Adipocyte (in vitro differentiated cells): ENCODE results near the gene MRTO4.
"Not testable (repeated sequence)": the region's sequence is repeated elsewhere in the genome, so short reads cannot be mapped to it uniquely, and the experiment has no call there.

Experiments used
- DNase-seq: peaks from one replicate; pipeline ENCODE4 v3.0.0-alpha.2; 2015; ENCODE audit warnings: low read depth
- H3K27me3 ChIP-seq: replicated peaks from 2 replicates; pipeline ENCODE4 v1.7.0; 2013; ENCODE audit warnings: mild to moderate bottlenecking, low read length, moderate library complexity; ENCODE audit not compliant: control insufficient read depth, insufficient read depth
- H3K36me3 ChIP-seq: 2 replicates; pipeline ENCODE4 v1.7.0; 2013; ENCODE audit warnings: low read length, mild to moderate bottlenecking, moderate library complexity; ENCODE audit not compliant: control insufficient read depth, insufficient read depth, severe bottlenecking
- H3K4me1 ChIP-seq: 2 replicates; pipeline ENCODE4 v1.7.0; 2013; ENCODE audit warnings: mild to moderate bottlenecking, low read length, moderate library complexity; ENCODE audit not compliant: control insufficient read depth, insufficient read depth
- H3K4me3 ChIP-seq: 2 replicates; pipeline ENCODE4 v1.7.0; 2013; ENCODE audit warnings: mild to moderate bottlenecking, low read length, moderate library complexity
- H3K9ac ChIP-seq: 2 replicates; pipeline ENCODE4 v1.7.0; 2013; ENCODE audit warnings: mild to moderate bottlenecking, low read length, moderate library complexity
- H3K9me3 ChIP-seq: 2 replicates; pipeline ENCODE4 v1.7.0; 2013; ENCODE audit warnings: mild to moderate bottlenecking, low read length, moderate library complexity; ENCODE audit not compliant: control insufficient read depth

MRTO4 gene

GRCh38 chr1:19210772-19211549, 40.6 kb upstream of the MRTO4 start:
- peak overlapping the region; percentile 93 for H3K9ac ChIP-seq
- H3K4me1 ChIP-seq, result peaks cover 30% of the 10 kb centered on the region
- H3K36me3 ChIP-seq, result peaks cover 24% of the 10 kb centered on the region
- H3K27me3 ChIP-seq, result no peaks in the 10 kb centered on the region
- no peaks in the 10 kb centered on the region for H3K9me3 ChIP-seq
- DNase-seq, result peak; percentile 48
- peak overlapping the region; percentile 89 for H3K4me3 ChIP-seq

GRCh38 chr1:19212167-19212566, 39.4 kb upstream of the MRTO4 start:
- Histone ChIP-seq H3K9me3 (no peaks in the 10 kb centered on the region), H3K9ac (peak overlapping the region; percentile 2), H3K27me3 (no peaks in the 10 kb centered on the region), H3K36me3 (peaks cover 33% of the 10 kb centered on the region), H3K4me1 (peaks cover 30% of the 10 kb centered on the region), H3K4me3 (no peak overlapping the region)
- no peak for DNase-seq

GRCh38 chr1:19213580-19213979, 38.0 kb upstream of the MRTO4 start:
- Histone ChIP-seq H3K9ac (no peak overlapping the region), H3K4me3 (no peak overlapping the region), H3K4me1 (peaks cover 29% of the 10 kb centered on the region), H3K9me3 (no peaks in the 10 kb centered on the region), H3K27me3 (no peaks in the 10 kb centered on the region), H3K36me3 (peaks cover 47% of the 10 kb centered on the region)
- DNase-seq, result no peak

- peaks cover 76% of the 10 kb centered on the region for H3K36me3 ChIP-seq
- not testable (repeated sequence) for H3K4me3 ChIP-seq, H3K9ac ChIP-seq, H3K27me3 ChIP-seq, DNase-seq, H3K9me3 ChIP-seq
- peaks cover 22% of the 10 kb centered on the region for H3K4me1 ChIP-seq
Measured at GRCh38 chr1:19216585-19216984, 35.0 kb upstream of the MRTO4 start.

- H3K27me3 ChIP-seq, result no peaks in the 10 kb centered on the region
- peaks cover 6% of the 10 kb centered on the region for H3K4me1 ChIP-seq
- no peak overlapping the region for H3K4me3 ChIP-seq
- H3K9ac ChIP-seq, result no peak overlapping the region
- H3K36me3 ChIP-seq, result peaks cover 82% of the 10 kb centered on the region
- DNase-seq, result no peak
- no peaks in the 10 kb centered on the region for H3K9me3 ChIP-seq
Measured at GRCh38 chr1:19219451-19219850, 32.2 kb upstream of the MRTO4 start.

GRCh38 chr1:19220080-19220846, 31.3 kb upstream of the MRTO4 start:
- Histone ChIP-seq H3K9me3 (no peaks in the 10 kb centered on the region), H3K27me3 (no peaks in the 10 kb centered on the region), H3K4me1 (peaks cover 6% of the 10 kb centered on the region), H3K9ac (no peak overlapping the region), H3K36me3 (peaks cover 89% of the 10 kb centered on the region), H3K4me3 (no peak overlapping the region)
- no peak for DNase-seq

GRCh38 chr1:19220991-19221390, 30.6 kb upstream of the MRTO4 start:
- no peak for DNase-seq
- Histone ChIP-seq H3K9ac (no peak overlapping the region), H3K9me3 (no peaks in the 10 kb centered on the region), H3K4me1 (peaks cover 6% of the 10 kb centered on the region), H3K36me3 (peaks cover 94% of the 10 kb centered on the region), H3K27me3 (no peaks in the 10 kb centered on the region), H3K4me3 (no peak overlapping the region)

GRCh38 chr1:19222573-19222972, 29.0 kb upstream of the MRTO4 start:
- DNase-seq, result no peak
- Histone ChIP-seq H3K9me3 (no peaks in the 10 kb centered on the region), H3K4me3 (no peak overlapping the region), H3K36me3 (peaks cover 95% of the 10 kb centered on the region), H3K27me3 (no peaks in the 10 kb centered on the region), H3K9ac (no peak overlapping the region), H3K4me1 (peaks cover 6% of the 10 kb centered on the region)

GRCh38 chr1:19222979-19223824, 28.4 kb upstream of the MRTO4 start:
- no peaks in the 10 kb centered on the region for H3K4me1 ChIP-seq
- H3K4me3 ChIP-seq, result no peak overlapping the region
- no peak for DNase-seq
- no peaks in the 10 kb centered on the region for H3K27me3 ChIP-seq
- no peak overlapping the region for H3K9ac ChIP-seq
- H3K9me3 ChIP-seq, result no peaks in the 10 kb centered on the region
- peaks cover 93% of the 10 kb centered on the region for H3K36me3 ChIP-seq

GRCh38 chr1:19229229-19229628, 22.4 kb upstream of the MRTO4 start:
- no peaks in the 10 kb centered on the region for H3K9me3 ChIP-seq
- H3K27me3 ChIP-seq, result no peaks in the 10 kb centered on the region
- H3K4me3 ChIP-seq, result no peak overlapping the region
- no peak for DNase-seq
- H3K9ac ChIP-seq, result no peak overlapping the region
- peaks cover 10% of the 10 kb centered on the region for H3K4me1 ChIP-seq
- peaks cover 91% of the 10 kb centered on the region for H3K36me3 ChIP-seq

- Histone ChIP-seq H3K4me3 (no peak overlapping the region), H3K36me3 (peaks cover 89% of the 10 kb centered on the region), H3K27me3 (no peaks in the 10 kb centered on the region), H3K9me3 (no peaks in the 10 kb centered on the region), H3K9ac (no peak overlapping the region), H3K4me1 (peaks cover 10% of the 10 kb centered on the region)
- DNase-seq, result peak; percentile 24
Measured at GRCh38 chr1:19229828-19230325, 21.7 kb upstream of the MRTO4 start.
